ENCODE measurements around the gene NKAIN2.
A peak's percentile ranks its signal among the peaks of the same experiment; 100 is the strongest.
"Not testable (repeated sequence)": the region's sequence is repeated elsewhere in the genome, so short reads cannot be mapped to it uniquely, and the experiment has no call there.

NKAIN2 gene

GRCh38 chr6:124684621-124685020 lies 881.0 kb downstream of the NKAIN2 start:
- no peak overlapping the region for H3K4me3 ChIP-seq (ENCODE audit: low read depth, low read length)
- no peaks in the 10 kb centered on the region for H3K79me2 ChIP-seq (ENCODE audit: control insufficient read depth, insufficient read depth, low read length, unreplicated experiment)
- H3K4me1 ChIP-seq (ENCODE audit: control insufficient read depth, insufficient read depth, low read length, unreplicated experiment), result peaks cover 15% of the 10 kb centered on the region
- no peaks in the 10 kb centered on the region for H3K27me3 ChIP-seq (ENCODE audit: insufficient read depth, low read length)
- no peak overlapping the region for H2AFZ ChIP-seq (ENCODE audit: low read length, unreplicated experiment)
- H3K36me3 ChIP-seq (ENCODE audit: insufficient read depth, low read length), result no peaks in the 10 kb centered on the region
- H3K27ac ChIP-seq (ENCODE audit: low read depth, low read length), result 0 out of 2 replicates have a peak overlapping the region, but pooled peaks have one; percentile 17

GRCh38 chr6:124688369-124688768 lies 884.7 kb downstream of the NKAIN2 start:
- H3K27me3 ChIP-seq (ENCODE audit: insufficient read depth, low read length), result no peaks in the 10 kb centered on the region
- no peak overlapping the region for H3K4me3 ChIP-seq (ENCODE audit: low read depth, low read length)
- no peak overlapping the region for H2AFZ ChIP-seq (ENCODE audit: low read length, unreplicated experiment)
- no peaks in the 10 kb centered on the region for H3K36me3 ChIP-seq (ENCODE audit: insufficient read depth, low read length)
- no peak overlapping the region for H3K27ac ChIP-seq (ENCODE audit: low read depth, low read length)
- H3K79me2 ChIP-seq (ENCODE audit: control insufficient read depth, insufficient read depth, low read length, unreplicated experiment), result no peaks in the 10 kb centered on the region
- H3K4me1 ChIP-seq (ENCODE audit: control insufficient read depth, insufficient read depth, low read length, unreplicated experiment), result peaks cover 9% of the 10 kb centered on the region

GRCh38 chr6:124694139-124694705 lies 890.6 kb downstream of the NKAIN2 start:
- no peaks in the 10 kb centered on the region for H3K4me1 ChIP-seq (ENCODE audit: control insufficient read depth, insufficient read depth, low read length, unreplicated experiment)
- H3K36me3 ChIP-seq (ENCODE audit: insufficient read depth, low read length), result no peaks in the 10 kb centered on the region
- H3K79me2 ChIP-seq (ENCODE audit: control insufficient read depth, insufficient read depth, low read length, unreplicated experiment), result no peaks in the 10 kb centered on the region
- no peak overlapping the region for H3K27ac ChIP-seq (ENCODE audit: low read depth, low read length)
- no peaks in the 10 kb centered on the region for H3K27me3 ChIP-seq (ENCODE audit: insufficient read depth, low read length)
- no peak overlapping the region for H2AFZ ChIP-seq (ENCODE audit: low read length, unreplicated experiment)
- no peak overlapping the region for H3K4me3 ChIP-seq (ENCODE audit: low read depth, low read length)

GRCh38 chr6:124699038-124699437 lies 895.4 kb downstream of the NKAIN2 start:
- H3K4me1 ChIP-seq (ENCODE audit: control insufficient read depth, insufficient read depth, low read length, unreplicated experiment), result no peaks in the 10 kb centered on the region
- no peaks in the 10 kb centered on the region for H3K36me3 ChIP-seq (ENCODE audit: insufficient read depth, low read length)
- H3K79me2 ChIP-seq (ENCODE audit: control insufficient read depth, insufficient read depth, low read length, unreplicated experiment), result no peaks in the 10 kb centered on the region
- H3K4me3 ChIP-seq (ENCODE audit: low read depth, low read length), result no peak overlapping the region
- H3K27me3 ChIP-seq (ENCODE audit: insufficient read depth, low read length), result no peaks in the 10 kb centered on the region
- H2AFZ ChIP-seq (ENCODE audit: low read length, unreplicated experiment), result no peak overlapping the region
- H3K27ac ChIP-seq (ENCODE audit: low read depth, low read length), result no peak overlapping the region

GRCh38 chr6:124703541-124703940 lies 899.9 kb downstream of the NKAIN2 start:
- Histone ChIP-seq H3K27ac (ENCODE audit: low read depth, low read length) (no peak overlapping the region), H3K27me3 (ENCODE audit: insufficient read depth, low read length) (no peaks in the 10 kb centered on the region), H2AFZ (ENCODE audit: low read length, unreplicated experiment) (no peak overlapping the region), H3K36me3 (ENCODE audit: insufficient read depth, low read length) (no peaks in the 10 kb centered on the region), H3K4me3 (ENCODE audit: low read depth, low read length) (no peak overlapping the region), H3K79me2 (ENCODE audit: control insufficient read depth, insufficient read depth, low read length, unreplicated experiment) (no peaks in the 10 kb centered on the region), H3K4me1 (ENCODE audit: control insufficient read depth, insufficient read depth, low read length, unreplicated experiment) (no peaks in the 10 kb centered on the region)

GRCh38 chr6:124712532-124712931 lies 908.9 kb downstream of the NKAIN2 start:
- H2AFZ ChIP-seq (ENCODE audit: low read length, unreplicated experiment); H3K79me2 ChIP-seq (ENCODE audit: control insufficient read depth, insufficient read depth, low read length, unreplicated experiment): not testable (repeated sequence)

GRCh38 chr6:124714728-124715127 lies 911.1 kb downstream of the NKAIN2 start:
- Histone ChIP-seq H3K4me1 (ENCODE audit: control insufficient read depth, insufficient read depth, low read length, unreplicated experiment) (no peaks in the 10 kb centered on the region), H3K27ac (ENCODE audit: low read depth, low read length) (no peak overlapping the region), H3K27me3 (ENCODE audit: insufficient read depth, low read length) (no peaks in the 10 kb centered on the region), H3K79me2 (ENCODE audit: control insufficient read depth, insufficient read depth, low read length, unreplicated experiment) (no peaks in the 10 kb centered on the region), H2AFZ (ENCODE audit: low read length, unreplicated experiment) (no peak overlapping the region), H3K36me3 (ENCODE audit: insufficient read depth, low read length) (no peaks in the 10 kb centered on the region), H3K4me3 (ENCODE audit: low read depth, low read length) (peak overlapping the region; percentile 21; the same call in 1 of the 2 replicates)

More at GRCh38 chr6:124712532-124712931, 908.9 kb downstream of the NKAIN2 start:
- not testable (repeated sequence) for H3K36me3 ChIP-seq (ENCODE audit: insufficient read depth, low read length); H3K27me3 ChIP-seq (ENCODE audit: insufficient read depth, low read length); H3K27ac ChIP-seq (ENCODE audit: low read depth, low read length); H3K4me1 ChIP-seq (ENCODE audit: control insufficient read depth, insufficient read depth, low read length, unreplicated experiment); H3K4me3 ChIP-seq (ENCODE audit: low read depth, low read length)

GRCh38 chr6:124719913-124720312 lies 916.2 kb downstream of the NKAIN2 start:
- Histone ChIP-seq H3K36me3 (ENCODE audit: insufficient read depth, low read length) (no peaks in the 10 kb centered on the region), H3K79me2 (ENCODE audit: control insufficient read depth, insufficient read depth, low read length, unreplicated experiment) (no peaks in the 10 kb centered on the region), H2AFZ (ENCODE audit: low read length, unreplicated experiment) (no peak overlapping the region)

GRCh38 chr6:124721331-124721730 lies 917.7 kb downstream of the NKAIN2 start:
- no peaks in the 10 kb centered on the region for H3K27me3 ChIP-seq (ENCODE audit: insufficient read depth, low read length)
- no peak overlapping the region for H3K4me3 ChIP-seq (ENCODE audit: low read depth, low read length)
- H3K27ac ChIP-seq (ENCODE audit: low read depth, low read length), result no peak overlapping the region
- no peaks in the 10 kb centered on the region for H3K36me3 ChIP-seq (ENCODE audit: insufficient read depth, low read length)
- no peak overlapping the region for H2AFZ ChIP-seq (ENCODE audit: low read length, unreplicated experiment)
- H3K79me2 ChIP-seq (ENCODE audit: control insufficient read depth, insufficient read depth, low read length, unreplicated experiment), result no peaks in the 10 kb centered on the region
- H3K4me1 ChIP-seq (ENCODE audit: control insufficient read depth, insufficient read depth, low read length, unreplicated experiment), result no peaks in the 10 kb centered on the region

More at GRCh38 chr6:124719913-124720312, 916.2 kb downstream of the NKAIN2 start:
- Histone ChIP-seq H3K4me3 (ENCODE audit: low read depth, low read length) (no peak overlapping the region), H3K4me1 (ENCODE audit: control insufficient read depth, insufficient read depth, low read length, unreplicated experiment) (no peaks in the 10 kb centered on the region), H3K27ac (ENCODE audit: low read depth, low read length) (no peak overlapping the region), H3K27me3 (ENCODE audit: insufficient read depth, low read length) (no peaks in the 10 kb centered on the region)

GRCh38 chr6:124722141-124722878 lies 918.6 kb downstream of the NKAIN2 start:
- no peak overlapping the region for H2AFZ ChIP-seq (ENCODE audit: low read length, unreplicated experiment)
- no peaks in the 10 kb centered on the region for H3K79me2 ChIP-seq (ENCODE audit: control insufficient read depth, insufficient read depth, low read length, unreplicated experiment)
- H3K27ac ChIP-seq (ENCODE audit: low read depth, low read length), result no peak overlapping the region
- H3K27me3 ChIP-seq (ENCODE audit: insufficient read depth, low read length), result no peaks in the 10 kb centered on the region
- no peak overlapping the region for H3K4me3 ChIP-seq (ENCODE audit: low read depth, low read length)
- H3K4me1 ChIP-seq (ENCODE audit: control insufficient read depth, insufficient read depth, low read length, unreplicated experiment), result no peaks in the 10 kb centered on the region
- no peaks in the 10 kb centered on the region for H3K36me3 ChIP-seq (ENCODE audit: insufficient read depth, low read length)

- H3K4me1 ChIP-seq (ENCODE audit: control insufficient read depth, insufficient read depth, low read length, unreplicated experiment), result no peaks in the 10 kb centered on the region
- H3K27me3 ChIP-seq (ENCODE audit: insufficient read depth, low read length), result no peaks in the 10 kb centered on the region
- H3K79me2 ChIP-seq (ENCODE audit: control insufficient read depth, insufficient read depth, low read length, unreplicated experiment), result no peaks in the 10 kb centered on the region
- H3K27ac ChIP-seq (ENCODE audit: low read depth, low read length), result no peak overlapping the region
- H2AFZ ChIP-seq (ENCODE audit: low read length, unreplicated experiment), result no peak overlapping the region
- no peaks in the 10 kb centered on the region for H3K36me3 ChIP-seq (ENCODE audit: insufficient read depth, low read length)
- H3K4me3 ChIP-seq (ENCODE audit: low read depth, low read length), result no peak overlapping the region
Measured at GRCh38 chr6:124723671-124724070, 920.0 kb downstream of the NKAIN2 start.

Measured in ACC112 (cell line).